AG08396 (cell line): ENCODE results near the gene NXPE1.
"Not testable (repeated sequence)": the region's sequence is repeated elsewhere in the genome, so short reads cannot be mapped to it uniquely, and the experiment has no call there.

ENCODE experiments used
- DNase-seq: peaks from one replicate; pipeline ENCODE4 v3.0.0; 2012; ENCODE audit warnings: low spot score, mixed read lengths

NXPE1 gene

GRCh38 chr11:114559425-114560310 lies at the start of gene NXPE1:
Gene NXPE1, minus strand, starts transcription at chr11:114559881. Its CDS starts 8,680 bp downstream, at chr11:114551201.
- no peak for DNase-seq

GRCh38 chr11:114609429-114609828 lies 49.7 kb upstream of the NXPE1 start:
- no peak for DNase-seq

GRCh38 chr11:114608605-114609004 lies 48.9 kb upstream of the NXPE1 start:
- not testable (repeated sequence) for DNase-seq

GRCh38 chr11:114607753-114608459 lies 48.2 kb upstream of the NXPE1 start:
- DNase-seq: no peak

GRCh38 chr11:114606802-114607075 lies 47.1 kb upstream of the NXPE1 start:
- DNase-seq: not testable (repeated sequence)

- no peak for DNase-seq
Observed at GRCh38 chr11:114606003-114606801, 46.5 kb upstream of the NXPE1 start.

GRCh38 chr11:114605370-114605769 lies 45.7 kb upstream of the NXPE1 start:
- no peak for DNase-seq

GRCh38 chr11:114604886-114605285 lies 45.2 kb upstream of the NXPE1 start:
- DNase-seq: no peak

- DNase-seq: no peak
Observed at GRCh38 chr11:114604179-114604813, 44.6 kb upstream of the NXPE1 start.

- not testable (repeated sequence) for DNase-seq
Observed at GRCh38 chr11:114603151-114603550, 43.5 kb upstream of the NXPE1 start.

GRCh38 chr11:114598461-114598860 lies 38.8 kb upstream of the NXPE1 start:
- DNase-seq: no peak

- DNase-seq: no peak
Observed at GRCh38 chr11:114596175-114596919, 36.7 kb upstream of the NXPE1 start.

- DNase-seq: no peak
Observed at GRCh38 chr11:114595571-114595970, 35.9 kb upstream of the NXPE1 start, which contains the start of gene NXPE4. Gene NXPE4, minus strand, starts transcription at chr11:114595786. Its CDS starts 1,027 bp downstream, at chr11:114594759.

GRCh38 chr11:114594703-114595102 lies 35.0 kb upstream of the NXPE1 start:
- no peak for DNase-seq

GRCh38 chr11:114587398-114587953 lies 27.8 kb upstream of the NXPE1 start:
- DNase-seq: no peak

GRCh38 chr11:114586797-114587196 lies 27.1 kb upstream of the NXPE1 start:
- no peak for DNase-seq

GRCh38 chr11:114571712-114572111 lies 12.0 kb upstream of the NXPE1 start:
- no peak for DNase-seq

GRCh38 chr11:114569801-114570200 lies 10.1 kb upstream of the NXPE1 start:
- DNase-seq: no peak

- DNase-seq: no peak
Observed at GRCh38 chr11:114566276-114566675, 6.6 kb upstream of the NXPE1 start.

GRCh38 chr11:114564831-114565230 lies 5.2 kb upstream of the NXPE1 start:
- no peak for DNase-seq

GRCh38 chr11:114563077-114563476 lies 3.4 kb upstream of the NXPE1 start:
- DNase-seq: no peak
